Glomerular endothelial cell (primary cell): ENCODE results near the gene PRLR. TPM values are rescaled to one million over a fixed set of nuclear protein-coding genes. Genes with fewer than 3 reads are reported as not detected.
"Not testable (repeated sequence)": the region's sequence is repeated elsewhere in the genome, so short reads cannot be mapped to it uniquely, and the experiment has no call there.

Experiments
- DNase-seq: peaks from one replicate; pipeline ENCODE4 v3.0.0-alpha.2; 2011; ENCODE audit warnings: low read depth, low spot score; ENCODE audit errors: extremely low read depth
- total RNA-seq: library from RNA; depleted of rRNA; stranded (reverse); fragments of >200 nt; gene quantifications from 2 replicates; pipeline ENCODE4 v1.2.3, GENCODE V29; 2015

PRLR gene
- total RNA-seq, 1 donor from 2014 or later, result not detected

- no peak for DNase-seq
Measured at GRCh38 chr5:35133186-35133585, 97.1 kb downstream of the PRLR start.

DNA sequence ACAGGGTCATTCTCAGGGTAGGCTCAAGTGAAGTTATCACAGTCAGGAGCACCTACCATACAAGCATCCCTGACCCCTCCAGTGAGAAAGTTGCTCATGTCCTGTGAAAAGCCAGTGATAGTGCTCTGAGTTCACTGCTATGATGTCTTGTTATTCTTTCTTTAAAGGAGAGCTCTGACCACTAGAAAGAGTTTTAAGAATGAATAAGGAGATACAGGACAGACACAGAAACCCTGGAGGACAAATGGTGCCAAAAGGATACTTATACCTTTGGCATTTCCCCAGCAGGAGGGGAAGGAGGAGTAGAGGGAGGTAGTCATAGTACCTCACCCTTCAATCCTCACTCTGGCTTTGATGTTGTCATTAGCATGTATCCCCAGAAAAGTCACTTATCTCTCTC, 98.6 kb downstream of the PRLR start:
- DNase-seq, result no peak

GRCh38 chr5:35129921-35130485, 100.3 kb downstream of the PRLR start:
- DNase-seq, result no peak

DNA sequence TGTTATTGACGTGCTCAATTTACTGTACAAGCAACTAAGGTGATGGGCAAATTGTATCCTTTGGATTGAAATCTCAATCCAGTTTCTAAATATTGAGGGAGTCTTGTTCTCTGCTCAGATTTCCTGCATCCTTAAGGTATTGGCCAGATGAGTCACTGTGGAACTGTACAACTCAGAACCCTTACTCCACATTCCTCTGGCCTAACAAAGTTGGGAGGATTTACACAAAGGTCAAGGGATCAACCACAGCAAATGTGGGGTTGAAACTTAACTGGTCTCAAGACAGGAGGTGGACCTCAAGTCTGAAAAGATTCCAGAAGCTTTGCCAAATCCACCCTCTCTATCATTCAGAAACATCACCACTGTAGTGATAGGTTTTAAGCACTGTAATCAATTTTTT, 101.0 kb downstream of the PRLR start:
- DNase-seq, result no peak

GRCh38 chr5:35127006-35127405, 103.3 kb downstream of the PRLR start:
- DNase-seq, result no peak

DNA sequence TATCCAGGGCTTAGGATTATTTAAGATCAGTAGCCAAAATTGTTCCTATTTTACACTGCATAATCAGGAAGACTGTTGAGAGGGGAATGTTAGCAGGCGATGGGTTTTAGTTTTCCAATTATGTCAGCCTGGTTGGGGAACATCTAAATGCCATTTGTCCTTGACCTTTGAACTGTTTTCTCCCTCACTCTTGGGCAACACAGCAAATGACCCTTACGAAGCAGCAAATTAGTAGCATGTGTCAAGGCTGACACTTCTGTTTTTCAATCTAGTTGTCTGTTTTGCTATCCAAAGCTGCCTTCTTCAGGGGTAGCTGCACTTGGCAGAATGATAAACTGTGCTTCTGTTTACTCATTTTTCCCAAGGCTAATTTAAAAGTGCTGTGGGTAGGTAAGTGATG, 104.5 kb downstream of the PRLR start:
- DNase-seq, result no peak

- no peak for DNase-seq
Measured at GRCh38 chr5:35124932-35125331, 105.4 kb downstream of the PRLR start.

DNA sequence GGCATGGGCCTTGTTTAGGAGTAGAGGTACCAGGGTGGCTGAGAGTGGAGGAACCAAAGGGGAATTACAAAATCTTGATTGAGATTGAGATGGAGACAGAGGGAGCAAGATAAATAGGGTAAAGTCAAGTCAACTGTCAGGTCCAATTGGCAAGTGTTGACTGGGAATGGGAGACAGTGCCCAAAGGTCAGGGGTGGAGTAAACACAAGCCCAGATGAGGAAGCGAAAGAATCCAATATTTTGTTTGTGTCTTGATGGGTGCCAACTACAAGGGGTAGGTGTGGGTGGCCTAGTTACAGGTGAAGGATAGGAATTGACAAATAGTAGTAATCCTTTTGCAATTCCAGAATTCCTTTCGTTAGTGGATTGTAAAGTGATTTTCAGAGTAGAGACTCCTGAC, 107.5 kb downstream of the PRLR start:
- DNase-seq, result no peak

- no peak for DNase-seq
Measured at GRCh38 chr5:35120715-35121114, 109.6 kb downstream of the PRLR start.

GRCh38 chr5:35117967-35118366, 112.3 kb downstream of the PRLR start:
- DNase-seq, result no peak

DNA sequence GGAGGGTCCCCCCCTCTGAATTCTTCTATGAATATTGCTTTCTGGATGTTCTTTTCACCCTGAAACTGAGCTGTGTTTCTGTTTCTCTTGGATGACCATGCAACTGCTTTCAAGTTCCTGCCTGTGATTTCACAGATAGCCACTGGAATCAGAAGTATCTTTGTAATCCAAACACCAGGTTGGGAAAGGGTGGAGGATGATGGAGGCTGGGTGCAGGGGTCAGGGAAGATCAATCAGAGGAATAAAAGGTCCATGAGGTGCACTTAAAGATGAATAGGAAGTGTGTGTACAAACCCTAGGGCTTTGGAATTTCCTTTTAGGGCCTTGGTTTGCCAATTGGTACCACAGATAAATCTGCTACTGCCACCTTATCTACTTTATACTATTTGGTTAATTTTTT, 114.4 kb downstream of the PRLR start:
- no peak for DNase-seq

DNA sequence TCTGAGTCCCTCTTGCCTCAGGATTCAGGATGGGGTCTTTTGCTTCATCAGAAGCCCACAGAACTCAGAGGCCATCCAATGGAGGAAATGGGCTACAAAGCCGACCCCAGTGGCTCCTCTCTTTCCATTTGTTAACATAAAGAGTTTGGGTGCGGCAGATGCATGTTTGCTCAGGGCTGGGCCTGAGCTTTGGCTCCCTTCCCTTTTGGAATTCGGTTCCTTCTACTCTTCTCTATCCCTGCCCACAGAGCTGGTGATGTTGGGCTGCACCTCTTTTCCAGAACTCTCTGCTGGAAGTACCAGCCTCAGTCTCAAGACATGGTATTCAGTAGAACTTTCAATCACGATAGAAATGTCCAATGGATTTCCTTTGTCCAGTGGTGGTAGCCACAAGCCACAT, 115.6 kb downstream of the PRLR start:
- no peak for DNase-seq

- no peak for DNase-seq
Measured at GRCh38 chr5:35112300-35112699, 118.0 kb downstream of the PRLR start.

DNA sequence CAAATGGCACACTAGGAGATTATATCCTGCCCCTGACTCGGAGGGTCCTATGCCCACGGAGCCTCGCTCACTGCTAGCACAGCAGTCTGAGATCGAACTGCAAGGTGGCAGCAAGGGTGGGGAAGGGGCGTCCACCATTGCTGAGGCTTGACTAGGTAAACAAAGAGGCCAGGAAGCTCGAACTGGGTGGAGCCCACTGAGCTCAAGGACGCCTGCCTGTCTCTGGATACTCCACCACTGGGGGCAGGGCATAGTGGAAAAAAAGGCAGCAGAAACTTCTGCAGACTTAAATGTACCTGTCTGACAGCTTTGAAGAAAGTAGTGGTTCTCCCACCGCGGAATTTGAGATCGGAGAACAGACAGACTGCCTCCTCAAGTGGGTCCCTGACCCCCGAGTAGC, 125.7 kb downstream of the PRLR start:
- DNase-seq, result not testable (repeated sequence)

- no peak for DNase-seq
Measured at GRCh38 chr5:35103637-35104299, 126.5 kb downstream of the PRLR start.

DNA sequence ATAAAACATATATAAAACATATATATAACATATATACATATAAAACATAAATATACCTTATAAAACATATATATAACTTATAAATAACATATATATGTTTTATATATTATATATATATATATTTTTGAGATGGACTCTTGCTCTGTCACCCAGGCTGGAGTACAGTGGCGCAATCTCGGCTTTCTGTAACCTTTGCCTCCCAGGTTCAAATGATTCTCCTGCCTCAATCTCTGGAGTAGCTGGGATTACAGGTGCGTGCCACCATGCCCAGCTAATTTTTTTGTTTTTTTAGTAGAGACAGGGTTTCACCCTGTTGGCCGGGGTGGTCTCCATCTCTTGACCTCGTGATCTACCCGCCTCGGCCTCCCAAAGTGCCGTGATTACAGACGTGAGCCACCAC, 128.6 kb downstream of the PRLR start:
- not testable (repeated sequence) for DNase-seq

- DNase-seq, result no peak
Measured at GRCh38 chr5:35101016-35101415, 129.3 kb downstream of the PRLR start.

GRCh38 chr5:35098214-35098613, 132.1 kb downstream of the PRLR start:
- no peak for DNase-seq

- DNase-seq, result no peak
Measured at GRCh38 chr5:35096932-35097331, 133.4 kb downstream of the PRLR start.

DNA sequence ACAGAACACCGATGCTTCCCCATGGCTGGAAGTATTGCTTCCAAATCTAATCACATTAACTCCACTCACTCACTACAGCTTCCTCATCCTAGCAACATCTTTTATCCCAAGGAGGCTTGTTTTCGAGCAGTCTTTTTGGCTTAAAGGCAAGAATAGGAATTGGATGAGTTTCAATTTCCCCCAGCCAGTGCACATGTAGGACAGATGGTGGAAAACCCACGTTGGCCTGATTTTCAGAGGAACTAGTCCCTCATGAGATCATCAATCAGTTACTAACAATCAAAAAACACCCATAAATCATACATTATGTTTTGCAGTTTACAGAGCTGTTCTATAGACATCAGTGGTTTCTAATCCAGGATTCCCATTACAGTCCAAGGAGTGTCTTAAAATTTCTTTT, 134.1 kb downstream of the PRLR start:
- DNase-seq, result no peak

DNA sequence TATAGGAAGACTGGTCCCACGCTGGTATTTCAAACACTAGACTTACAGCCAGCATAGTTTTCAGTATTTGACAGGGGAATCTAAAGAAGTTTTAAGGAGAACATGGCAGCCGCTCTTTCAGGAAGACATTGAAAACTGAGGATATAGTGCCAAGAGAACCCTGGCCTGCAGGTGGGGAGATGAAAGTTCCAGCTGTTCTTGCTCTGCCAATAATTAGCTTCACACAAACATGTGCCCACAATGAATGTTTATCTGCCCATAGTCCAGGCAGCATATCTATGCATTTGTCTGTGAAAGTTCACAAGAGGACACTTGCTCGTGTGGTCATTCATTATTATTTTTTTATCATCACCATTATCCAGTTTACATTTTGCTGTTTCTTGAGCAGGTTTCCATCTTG, 134.9 kb downstream of the PRLR start:
- no peak for DNase-seq

DNA sequence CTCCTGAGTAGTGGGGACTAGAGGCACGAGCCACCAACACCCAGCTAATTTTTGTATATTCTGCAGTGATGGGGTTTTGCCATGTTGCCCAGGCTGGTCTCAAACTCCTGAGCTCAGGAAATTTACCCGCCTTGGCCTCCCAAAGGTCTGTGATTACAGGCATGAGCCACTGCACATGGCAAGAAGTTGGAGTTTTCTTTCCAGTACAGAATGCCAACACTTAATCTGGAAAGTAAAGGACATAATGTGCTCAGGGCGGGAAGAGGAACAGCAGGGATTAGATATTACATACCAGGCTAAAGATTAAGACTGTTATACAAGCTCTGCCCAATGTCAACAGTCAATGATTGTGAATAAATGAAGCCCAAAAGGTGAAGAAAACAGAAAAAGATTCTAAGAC, 135.3 kb downstream of the PRLR start:
- DNase-seq, result no peak

DNA sequence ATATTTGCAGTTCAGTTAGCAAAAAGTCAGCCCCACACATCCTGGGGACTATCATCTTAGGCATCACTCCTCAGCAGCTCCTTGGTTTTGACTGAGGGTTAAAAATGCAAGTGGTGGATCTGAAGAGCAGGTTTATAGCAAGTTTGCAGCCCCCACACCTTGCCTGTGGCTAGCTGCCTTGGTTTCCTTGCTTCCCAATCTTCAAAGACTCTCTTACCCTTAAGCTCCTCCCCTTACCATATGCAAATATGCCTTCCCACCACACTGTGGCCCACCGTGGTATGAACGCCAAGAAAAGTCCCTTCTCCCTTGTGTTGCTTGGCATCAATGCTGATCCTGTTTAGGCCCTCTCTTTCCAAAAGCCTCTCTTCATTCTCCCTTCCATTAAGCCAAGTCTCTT, 137.6 kb downstream of the PRLR start:
- no peak for DNase-seq
